Neural cell (in vitro differentiated cells): ENCODE results near the gene POMT1. TPM values are rescaled to one million over a fixed set of nuclear protein-coding genes. Genes with fewer than 3 reads are reported as not detected.

Experiments used
- H2AFZ ChIP-seq: fragments of 200-600, 300-800 bp; sonication (generic), shearing (Covaris generic); 2 replicates; pipeline ENCODE4 v1.6.0; 2014; ENCODE audit warnings: low read depth, mild to moderate bottlenecking, antibody characterized with exemption, low read length, moderate library complexity
- H3F3A ChIP-seq: fragments of 200-600 bp; shearing (Covaris generic); 2 replicates; pipeline ENCODE4 v1.6.1; 2016; ENCODE audit warnings: mild to moderate bottlenecking, moderate library complexity, mixed read lengths, antibody characterized with exemption, low read length; ENCODE audit not compliant: insufficient read depth, poor library complexity, severe bottlenecking
- H3K27ac ChIP-seq: fragments of 200-600, 300-800 bp; sonication (generic), shearing (Covaris generic); 2 replicates; pipeline ENCODE4 v1.5.1; 2014; ENCODE audit warnings: mild to moderate bottlenecking, low read length, moderate library complexity
- H3K27me3 ChIP-seq: fragments of 300-800, 200-600 bp; sonication (generic), shearing (Covaris generic); 2 replicates; pipeline ENCODE4 v1.6.0; 2014; ENCODE audit warnings: mild to moderate bottlenecking, low read depth, low read length, moderate library complexity; ENCODE audit not compliant: insufficient read depth
- H3K36me3 ChIP-seq: fragments of 300-800, 200-600 bp; sonication (generic), shearing (Covaris generic); 2 replicates; pipeline ENCODE4 v1.5.1; 2014; ENCODE audit warnings: mild to moderate bottlenecking, antibody characterized with exemption, low read length, moderate library complexity; ENCODE audit not compliant: insufficient read depth
- H3K4me2 ChIP-seq: fragments of 300-800, 200-600 bp; sonication (generic), shearing (Covaris generic); 2 replicates; pipeline ENCODE4 v1.6.0; 2014; ENCODE audit warnings: mild to moderate bottlenecking, low read length
- H3K4me3 ChIP-seq: fragments of 300-800, 200-600 bp; sonication (generic), shearing (Covaris generic); 2 replicates; pipeline ENCODE4 v1.5.1; 2014; ENCODE audit warnings: mild to moderate bottlenecking, low read length, moderate library complexity
- H3K79me2 ChIP-seq: fragments of 200-600 bp; shearing (Covaris generic); replicated peaks from 2 replicates; pipeline ENCODE4 v1.6.0; 2014; ENCODE audit warnings: mild to moderate bottlenecking, low read length, moderate library complexity; ENCODE audit not compliant: insufficient read depth
- H3K9ac ChIP-seq: fragments of 300-800, 200-600 bp; sonication (generic), shearing (Covaris generic); 2 replicates; pipeline ENCODE4 v1.6.1; 2016; ENCODE audit warnings: mild to moderate bottlenecking, low read length, mixed read lengths
- H3K9me2 ChIP-seq: fragments of 200-600 bp; shearing (Covaris generic); 2 replicates; pipeline ENCODE4 v1.6.1; 2016; ENCODE audit warnings: mild to moderate bottlenecking, low read length, mixed read lengths; ENCODE audit not compliant: insufficient read depth
- H3K9me3 ChIP-seq: fragments of 200-600, 300-800 bp; sonication (generic), shearing (Covaris generic); 2 replicates; pipeline ENCODE4 v1.6.1; 2016; ENCODE audit warnings: mild to moderate bottlenecking, mixed run types, low read length, moderate library complexity, mixed read lengths
- H4K20me1 ChIP-seq: fragments of 200-600 bp; shearing (Covaris generic); 2 replicates; pipeline ENCODE4 v1.6.1; 2016; ENCODE audit warnings: mild to moderate bottlenecking, mixed run types; ENCODE audit not compliant: insufficient read depth
- CTCF ChIP-seq: fragments of 450-650 bp; IDR thresholded peaks from 2 replicates; pipeline ENCODE4 v1.5.1; 2014; ENCODE audit warnings: antibody characterized with exemption, mild to moderate bottlenecking, moderate library complexity; ENCODE audit not compliant: poor library complexity, severe bottlenecking
- EP300 ChIP-seq: fragments of 450-650 bp; conservative IDR thresholded peaks from 2 replicates; pipeline ENCODE4 v1.6.1; 2014; ENCODE audit warnings: antibody characterized with exemption, mild to moderate bottlenecking, moderate library complexity; ENCODE audit not compliant: poor library complexity, severe bottlenecking
- EZH2 ChIP-seq: fragments of 200-600, 300-800 bp; shearing (Covaris generic), sonication (generic); IDR thresholded peaks from 2 replicates; pipeline ENCODE4 v1.6.1; 2014; ENCODE audit warnings: antibody characterized with exemption, low read length, borderline replicate concordance, mild to moderate bottlenecking; ENCODE audit not compliant: insufficient read depth, poor library complexity, severe bottlenecking
- MXI1 ChIP-seq: fragments of 450-650 bp; conservative IDR thresholded peaks from 2 replicates; pipeline ENCODE4 v1.6.1; 2014; ENCODE audit warnings: antibody characterized with exemption, mild to moderate bottlenecking; ENCODE audit not compliant: poor library complexity, severe bottlenecking
- POLR2AphosphoS5 ChIP-seq: IDR thresholded peaks from 2 replicates; pipeline ENCODE4 v1.6.1; 2012
- RAD21 ChIP-seq: fragments of 450-650 bp; conservative IDR thresholded peaks from 2 replicates; pipeline ENCODE4 v1.6.1; 2014; ENCODE audit warnings: antibody characterized with exemption, mild to moderate bottlenecking, moderate library complexity
- REST ChIP-seq: IDR thresholded peaks from 2 replicates; pipeline ENCODE4 v1.6.1; 2012; ENCODE audit warnings: borderline replicate concordance
- SMC3 ChIP-seq: fragments of 450-650 bp; conservative IDR thresholded peaks from 2 replicates; pipeline ENCODE4 v1.6.1; 2014; ENCODE audit warnings: antibody characterized with exemption, mild to moderate bottlenecking, moderate library complexity; ENCODE audit not compliant: poor library complexity
- TAF1 ChIP-seq: IDR thresholded peaks from 2 replicates; pipeline ENCODE4 v1.6.1; 2012; ENCODE audit warnings: low read depth
- polyA plus RNA-seq: library from polyadenylated mRNA; depleted of rRNA; stranded (reverse); fragments of >200 nt; gene quantifications from 2 replicates; pipeline ENCODE4 v1.2.3, GENCODE V29; 2014

The POMT1 gene
- polyA plus RNA-seq, 1 donor from 2014 or later, result 131 TPM

- no peaks in the 10 kb centered on the region for H3K79me2 ChIP-seq
- H3K4me3 ChIP-seq, result no peak overlapping the region
- H3K9me2 ChIP-seq, result no peaks in the 10 kb centered on the region
- H3K9me3 ChIP-seq, result peaks cover 5% of the 10 kb centered on the region
- no peaks in the 10 kb centered on the region for H3F3A ChIP-seq
- TF ChIP-seq POLR2AphosphoS5 (no peak), RAD21 (no peak), CTCF (no peak), MXI1 (no peak), EZH2 (no peak), SMC3 (no peak), EP300 (no peak), TAF1 (no peak), REST (no peak)
- H3K9ac ChIP-seq, result no peak overlapping the region
- no peak overlapping the region for H2AFZ ChIP-seq
- no peaks in the 10 kb centered on the region for H3K36me3 ChIP-seq
- H3K4me2 ChIP-seq, result no peak overlapping the region
- no peak overlapping the region for H3K27ac ChIP-seq
- peaks cover 29% of the 10 kb centered on the region for H3K27me3 ChIP-seq
- no peaks in the 10 kb centered on the region for H4K20me1 ChIP-seq
These were observed 52.2 kb downstream of the POMT1 start for GRCh38 chr9:131554843-131555351.

GRCh38 chr9:131555841-131556673 lies 53.3 kb downstream of the POMT1 start:
- no peaks in the 10 kb centered on the region for H4K20me1 ChIP-seq
- H3K36me3 ChIP-seq, result no peaks in the 10 kb centered on the region
- no peak overlapping the region for H3K27ac ChIP-seq
- peaks cover 5% of the 10 kb centered on the region for H3K9me3 ChIP-seq
- no peak overlapping the region for H3K4me2 ChIP-seq
- H3K27me3 ChIP-seq, result peaks cover 29% of the 10 kb centered on the region
- TF ChIP-seq RAD21, result no peak
- TF ChIP-seq SMC3, result no peak
- TF ChIP-seq MXI1, result no peak
- no peak for TF ChIP-seq EP300
- TF ChIP-seq REST, result no peak
- TF ChIP-seq POLR2AphosphoS5, result no peak
- no peak for TF ChIP-seq TAF1
- no peak for TF ChIP-seq CTCF
- TF ChIP-seq EZH2, result no peak
- no peaks in the 10 kb centered on the region for H3K79me2 ChIP-seq
- no peaks in the 10 kb centered on the region for H3F3A ChIP-seq
- H3K4me3 ChIP-seq, result no peak overlapping the region
- H3K9me2 ChIP-seq, result no peaks in the 10 kb centered on the region
- H2AFZ ChIP-seq, result no peak overlapping the region
- H3K9ac ChIP-seq, result no peak overlapping the region
